ENCODE data around the gene DPAGT1.

DNA sequence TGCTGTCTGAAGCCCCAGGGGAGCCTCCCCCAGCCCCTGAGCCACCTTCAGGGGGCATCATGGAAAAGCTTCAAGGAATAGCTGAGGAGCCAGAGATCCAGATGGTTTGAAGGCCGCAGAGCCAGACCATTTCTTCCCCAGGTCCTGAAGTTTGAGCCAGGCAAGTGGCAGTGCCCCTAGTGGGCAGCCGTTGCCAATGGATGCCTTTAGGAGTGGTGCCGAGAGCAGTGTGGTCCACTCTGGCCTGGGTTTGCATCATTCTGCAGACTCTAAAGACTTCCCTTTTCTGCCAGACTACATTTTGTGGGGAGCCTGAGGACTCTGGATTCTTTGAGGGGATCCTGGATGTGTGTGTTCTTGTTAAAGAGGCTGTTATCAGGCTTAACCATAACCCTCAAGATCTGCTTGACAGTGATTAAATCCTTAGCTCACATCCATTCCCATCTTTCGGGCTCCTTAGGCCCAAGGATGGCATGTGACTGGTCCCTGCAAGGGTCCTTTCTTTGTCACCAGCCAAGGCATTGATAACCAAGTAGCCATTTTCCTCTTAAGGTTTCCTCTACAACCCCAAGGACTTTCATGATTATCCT lies 32.8 kb upstream of the DPAGT1 start:
- TF ChIP-seq SMAD3 (CRISPR knock-in tag; IDR thresholded peaks at IDR 0.05; ENCODE audit: borderline replicate concordance) = no peak
- TF ChIP-seq ESRRA (CRISPR knock-in tag; IDR thresholded peaks at IDR 0.05; ENCODE audit: borderline replicate concordance) = no peak
- TF ChIP-seq, protein P1, sequence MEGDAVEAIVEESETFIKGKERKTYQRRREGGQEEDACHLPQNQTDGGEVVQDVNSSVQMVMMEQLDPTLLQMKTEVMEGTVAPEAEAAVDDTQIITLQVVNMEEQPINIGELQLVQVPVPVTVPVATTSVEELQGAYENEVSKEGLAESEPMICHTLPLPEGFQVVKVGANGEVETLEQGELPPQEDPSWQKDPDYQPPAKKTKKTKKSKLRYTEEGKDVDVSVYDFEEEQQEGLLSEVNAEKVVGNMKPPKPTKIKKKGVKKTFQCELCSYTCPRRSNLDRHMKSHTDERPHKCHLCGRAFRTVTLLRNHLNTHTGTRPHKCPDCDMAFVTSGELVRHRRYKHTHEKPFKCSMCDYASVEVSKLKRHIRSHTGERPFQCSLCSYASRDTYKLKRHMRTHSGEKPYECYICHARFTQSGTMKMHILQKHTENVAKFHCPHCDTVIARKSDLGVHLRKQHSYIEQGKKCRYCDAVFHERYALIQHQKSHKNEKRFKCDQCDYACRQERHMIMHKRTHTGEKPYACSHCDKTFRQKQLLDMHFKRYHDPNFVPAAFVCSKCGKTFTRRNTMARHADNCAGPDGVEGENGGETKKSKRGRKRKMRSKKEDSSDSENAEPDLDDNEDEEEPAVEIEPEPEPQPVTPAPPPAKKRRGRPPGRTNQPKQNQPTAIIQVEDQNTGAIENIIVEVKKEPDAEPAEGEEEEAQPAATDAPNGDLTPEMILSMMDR (IDR thresholded peaks at IDR 0.05) = no peak; the same call in 1 of the 2 replicates
- TF ChIP-seq SP1 (CRISPR knock-in tag; conservative IDR thresholded peaks at IDR 0.05) = no peak
- TF ChIP-seq FOXK1 (CRISPR knock-in tag; IDR thresholded peaks at IDR 0.05) = no peak
- TF ChIP-seq, protein P2, sequence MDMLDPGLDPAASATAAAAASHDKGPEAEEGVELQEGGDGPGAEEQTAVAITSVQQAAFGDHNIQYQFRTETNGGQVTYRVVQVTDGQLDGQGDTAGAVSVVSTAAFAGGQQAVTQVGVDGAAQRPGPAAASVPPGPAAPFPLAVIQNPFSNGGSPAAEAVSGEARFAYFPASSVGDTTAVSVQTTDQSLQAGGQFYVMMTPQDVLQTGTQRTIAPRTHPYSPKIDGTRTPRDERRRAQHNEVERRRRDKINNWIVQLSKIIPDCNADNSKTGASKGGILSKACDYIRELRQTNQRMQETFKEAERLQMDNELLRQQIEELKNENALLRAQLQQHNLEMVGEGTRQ (CRISPR knock-in tag; IDR thresholded peaks at IDR 0.05) = no peak
- TF ChIP-seq, protein P3, sequence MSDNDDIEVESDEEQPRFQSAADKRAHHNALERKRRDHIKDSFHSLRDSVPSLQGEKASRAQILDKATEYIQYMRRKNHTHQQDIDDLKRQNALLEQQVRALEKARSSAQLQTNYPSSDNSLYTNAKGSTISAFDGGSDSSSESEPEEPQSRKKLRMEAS (CRISPR knock-in tag; IDR thresholded peaks at IDR 0.05) = no peak
- TF ChIP-seq, protein P4, sequence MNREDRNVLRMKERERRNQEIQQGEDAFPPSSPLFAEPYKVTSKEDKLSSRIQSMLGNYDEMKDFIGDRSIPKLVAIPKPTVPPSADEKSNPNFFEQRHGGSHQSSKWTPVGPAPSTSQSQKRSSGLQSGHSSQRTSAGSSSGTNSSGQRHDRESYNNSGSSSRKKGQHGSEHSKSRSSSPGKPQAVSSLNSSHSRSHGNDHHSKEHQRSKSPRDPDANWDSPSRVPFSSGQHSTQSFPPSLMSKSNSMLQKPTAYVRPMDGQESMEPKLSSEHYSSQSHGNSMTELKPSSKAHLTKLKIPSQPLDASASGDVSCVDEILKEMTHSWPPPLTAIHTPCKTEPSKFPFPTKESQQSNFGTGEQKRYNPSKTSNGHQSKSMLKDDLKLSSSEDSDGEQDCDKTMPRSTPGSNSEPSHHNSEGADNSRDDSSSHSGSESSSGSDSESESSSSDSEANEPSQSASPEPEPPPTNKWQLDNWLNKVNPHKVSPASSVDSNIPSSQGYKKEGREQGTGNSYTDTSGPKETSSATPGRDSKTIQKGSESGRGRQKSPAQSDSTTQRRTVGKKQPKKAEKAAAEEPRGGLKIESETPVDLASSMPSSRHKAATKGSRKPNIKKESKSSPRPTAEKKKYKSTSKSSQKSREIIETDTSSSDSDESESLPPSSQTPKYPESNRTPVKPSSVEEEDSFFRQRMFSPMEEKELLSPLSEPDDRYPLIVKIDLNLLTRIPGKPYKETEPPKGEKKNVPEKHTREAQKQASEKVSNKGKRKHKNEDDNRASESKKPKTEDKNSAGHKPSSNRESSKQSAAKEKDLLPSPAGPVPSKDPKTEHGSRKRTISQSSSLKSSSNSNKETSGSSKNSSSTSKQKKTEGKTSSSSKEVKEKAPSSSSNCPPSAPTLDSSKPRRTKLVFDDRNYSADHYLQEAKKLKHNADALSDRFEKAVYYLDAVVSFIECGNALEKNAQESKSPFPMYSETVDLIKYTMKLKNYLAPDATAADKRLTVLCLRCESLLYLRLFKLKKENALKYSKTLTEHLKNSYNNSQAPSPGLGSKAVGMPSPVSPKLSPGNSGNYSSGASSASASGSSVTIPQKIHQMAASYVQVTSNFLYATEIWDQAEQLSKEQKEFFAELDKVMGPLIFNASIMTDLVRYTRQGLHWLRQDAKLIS (CRISPR knock-in tag; IDR thresholded peaks at IDR 0.05; ENCODE audit: borderline replicate concordance) = no peak
- TF ChIP-seq, protein P5, sequence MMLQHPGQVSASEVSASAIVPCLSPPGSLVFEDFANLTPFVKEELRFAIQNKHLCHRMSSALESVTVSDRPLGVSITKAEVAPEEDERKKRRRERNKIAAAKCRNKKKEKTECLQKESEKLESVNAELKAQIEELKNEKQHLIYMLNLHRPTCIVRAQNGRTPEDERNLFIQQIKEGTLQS (CRISPR knock-in tag; conservative IDR thresholded peaks at IDR 0.05) = no peak
- TF ChIP-seq, protein P6, sequence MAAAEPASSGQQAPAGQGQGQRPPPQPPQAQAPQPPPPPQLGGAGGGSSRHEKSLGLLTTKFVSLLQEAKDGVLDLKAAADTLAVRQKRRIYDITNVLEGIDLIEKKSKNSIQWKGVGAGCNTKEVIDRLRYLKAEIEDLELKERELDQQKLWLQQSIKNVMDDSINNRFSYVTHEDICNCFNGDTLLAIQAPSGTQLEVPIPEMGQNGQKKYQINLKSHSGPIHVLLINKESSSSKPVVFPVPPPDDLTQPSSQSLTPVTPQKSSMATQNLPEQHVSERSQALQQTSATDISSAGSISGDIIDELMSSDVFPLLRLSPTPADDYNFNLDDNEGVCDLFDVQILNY (CRISPR knock-in tag; IDR thresholded peaks at IDR 0.05) = no peak
- TF ChIP-seq IRF2 (CRISPR knock-in tag; IDR thresholded peaks at IDR 0.05; ENCODE audit: borderline replicate concordance, low read depth) = no peak
- no peak for TF ChIP-seq NR2C2 (CRISPR knock-in tag; IDR thresholded peaks at IDR 0.05)
- TF ChIP-seq, protein P7, sequence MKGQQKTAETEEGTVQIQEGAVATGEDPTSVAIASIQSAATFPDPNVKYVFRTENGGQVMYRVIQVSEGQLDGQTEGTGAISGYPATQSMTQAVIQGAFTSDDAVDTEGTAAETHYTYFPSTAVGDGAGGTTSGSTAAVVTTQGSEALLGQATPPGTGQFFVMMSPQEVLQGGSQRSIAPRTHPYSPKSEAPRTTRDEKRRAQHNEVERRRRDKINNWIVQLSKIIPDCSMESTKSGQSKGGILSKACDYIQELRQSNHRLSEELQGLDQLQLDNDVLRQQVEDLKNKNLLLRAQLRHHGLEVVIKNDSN (CRISPR knock-in tag; IDR thresholded peaks at IDR 0.05) = no peak

Data from WTC11 (cell line).